GM11168 (cell line): Measurements from ENCODE around the gene PAF1.
"Not testable (repeated sequence)": the region's sequence is repeated elsewhere in the genome, so short reads cannot be mapped to it uniquely, and the experiment has no call there.

ENCODE experiments used
- in situ Hi-C: fragments of 300-500 bp; cut with MboI; formaldehyde crosslinking; loops from one replicate; pipeline ENCODE4 v1.12.0; 2022; ENCODE audit warnings: low sequenced_read_pairs; ENCODE audit not compliant: unreplicated experiment

Gene PAF1

DNA sequence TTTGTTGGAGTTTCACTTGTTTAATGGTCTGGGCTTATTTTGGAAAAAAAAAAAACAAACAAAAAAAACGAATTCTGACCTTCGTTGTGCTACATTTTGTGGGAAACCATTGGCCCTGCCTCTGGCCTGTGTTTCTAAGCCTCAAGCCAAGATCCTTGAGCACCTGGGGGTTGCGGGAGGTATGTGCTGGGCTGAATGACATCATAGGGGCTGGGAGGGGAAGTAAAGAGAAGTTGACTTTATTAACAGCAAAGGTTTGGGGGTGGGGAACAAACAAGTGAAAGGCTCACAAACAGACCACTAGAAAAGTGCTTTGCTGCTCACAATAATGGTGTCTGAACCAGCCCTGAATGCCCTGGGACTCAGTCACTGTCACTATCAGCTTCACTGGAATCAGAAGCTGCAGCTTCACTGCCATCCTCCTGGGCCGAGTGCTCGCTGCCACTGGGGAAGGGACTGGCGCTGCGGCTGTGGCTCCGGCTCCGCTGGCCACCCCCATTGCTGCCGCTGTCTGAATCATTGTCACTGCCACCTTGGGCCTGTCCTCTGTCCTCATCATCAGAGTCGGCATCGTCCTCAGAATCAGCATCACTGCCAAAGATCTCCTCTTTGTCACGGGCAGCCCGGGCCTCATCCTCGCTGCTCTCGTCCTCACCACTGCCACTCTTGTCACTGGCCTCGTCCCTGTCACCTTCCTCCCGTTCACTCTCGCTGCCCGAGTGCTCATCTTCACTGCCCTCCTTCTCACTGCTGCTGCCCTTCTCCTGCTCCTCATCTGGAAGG lies 5.1 kb downstream of the PAF1 start:
- in situ Hi-C loops: no loop called here

DNA sequence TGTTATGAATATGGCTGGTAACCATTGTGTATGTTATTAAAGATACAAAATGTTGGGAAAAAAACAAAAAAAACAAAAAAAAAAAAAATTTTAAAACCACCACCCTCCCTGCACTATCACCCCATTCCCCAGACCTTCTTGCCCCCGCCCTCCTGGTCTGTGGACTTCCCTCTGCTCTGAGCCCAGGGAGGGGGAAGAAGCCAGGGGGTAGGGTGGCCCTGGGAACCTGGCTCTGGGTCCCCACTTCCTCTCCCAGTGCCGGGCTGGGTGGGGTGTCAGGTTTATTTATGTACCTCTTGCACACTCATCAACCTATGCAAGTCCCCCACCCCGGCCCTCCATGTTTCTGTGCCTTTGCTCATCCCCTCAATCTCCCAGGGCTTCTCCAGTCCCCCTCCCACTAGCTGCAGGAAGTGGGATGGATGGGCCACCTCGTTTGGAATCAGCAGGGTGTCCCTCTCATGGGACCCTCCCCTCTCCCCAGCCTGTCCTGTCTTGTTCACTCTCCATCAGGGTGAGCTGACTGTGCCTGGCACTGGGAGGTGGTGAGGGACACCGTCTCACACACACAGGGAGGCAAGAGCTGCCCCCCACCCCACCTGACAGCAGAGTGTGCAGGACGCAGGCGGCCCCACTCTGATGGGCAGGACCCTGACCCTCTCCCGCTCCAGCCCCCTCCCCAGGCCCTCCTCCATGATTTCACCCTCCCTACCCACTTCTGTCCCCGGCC lies 5.9 kb downstream of the PAF1 start:
- in situ Hi-C loops: no loop called here

DNA sequence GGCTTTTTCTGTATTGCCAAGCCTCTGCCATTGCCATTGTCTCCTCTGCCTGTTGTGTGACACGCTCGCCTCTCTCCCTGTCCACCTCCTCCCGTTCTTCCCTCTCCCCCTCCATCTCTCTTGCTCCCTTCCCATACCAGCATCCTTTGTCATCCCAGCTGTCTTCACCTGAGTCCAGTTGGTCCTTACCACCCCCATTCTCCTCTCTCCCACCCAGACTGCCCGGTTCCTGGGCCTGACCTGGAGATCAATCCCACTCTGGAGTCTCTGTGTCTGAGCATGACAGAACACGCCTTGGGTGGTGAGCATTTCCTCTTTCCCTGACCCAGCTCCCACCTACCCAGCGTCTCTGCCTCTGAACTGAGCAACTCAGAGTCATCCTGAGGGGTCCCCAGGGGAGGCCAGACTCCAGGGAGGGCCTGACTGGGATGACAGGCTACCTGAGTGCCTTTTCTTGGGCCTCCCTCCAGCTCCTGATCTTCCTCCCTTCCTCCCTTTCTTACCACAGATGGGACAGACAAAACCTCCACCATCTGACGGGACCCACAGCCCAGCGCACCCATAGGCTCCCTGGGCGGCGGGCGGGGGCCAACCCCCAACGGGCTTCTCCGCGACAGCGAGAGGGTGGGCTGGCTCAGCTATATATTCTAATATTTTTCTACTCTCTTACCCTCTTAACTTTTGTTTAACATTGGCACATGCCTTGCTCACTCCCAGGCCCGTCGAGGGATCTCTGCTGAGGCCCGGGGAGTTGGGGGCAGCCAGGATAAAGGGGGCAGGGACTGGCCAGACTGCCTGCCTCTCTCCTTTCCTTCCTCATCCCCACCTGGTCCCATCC lies 7.7 kb downstream of the PAF1 start:
- in situ Hi-C loops: no loop called here

DNA sequence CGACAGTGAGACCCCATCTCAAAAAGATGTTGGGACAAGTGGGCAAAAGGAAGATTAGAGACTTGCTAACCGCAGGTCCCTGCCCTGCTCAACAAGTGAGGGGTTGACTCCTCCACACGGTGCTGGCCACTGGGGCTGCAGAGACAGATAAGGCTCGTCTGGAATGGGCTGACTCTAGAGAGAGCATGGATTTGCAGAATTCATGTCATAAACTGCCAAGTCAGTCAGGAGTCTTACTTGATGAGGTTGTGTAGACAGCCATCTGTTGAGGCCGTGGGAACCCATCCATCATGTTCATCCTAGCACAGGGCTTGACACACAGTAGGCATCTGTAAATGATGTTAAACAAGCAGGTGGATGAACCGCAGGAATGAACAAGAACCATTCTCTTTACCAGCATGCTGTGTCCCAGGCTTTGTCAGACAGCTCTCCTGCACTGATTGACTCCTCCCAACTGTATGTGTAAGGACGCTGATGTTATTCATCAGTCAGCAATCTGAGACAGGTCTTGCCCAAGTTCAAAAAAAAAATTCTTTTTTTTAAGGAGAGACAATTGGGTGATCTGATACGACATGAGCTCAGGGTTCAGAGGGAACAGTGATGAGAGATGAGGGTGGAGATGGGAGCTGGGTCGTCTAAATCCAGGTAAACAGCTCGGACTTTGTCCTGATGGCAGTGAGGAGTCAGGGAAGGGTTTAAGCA lies 8.8 kb downstream of the PAF1 start:
- in situ Hi-C loops: no loop called here

DNA sequence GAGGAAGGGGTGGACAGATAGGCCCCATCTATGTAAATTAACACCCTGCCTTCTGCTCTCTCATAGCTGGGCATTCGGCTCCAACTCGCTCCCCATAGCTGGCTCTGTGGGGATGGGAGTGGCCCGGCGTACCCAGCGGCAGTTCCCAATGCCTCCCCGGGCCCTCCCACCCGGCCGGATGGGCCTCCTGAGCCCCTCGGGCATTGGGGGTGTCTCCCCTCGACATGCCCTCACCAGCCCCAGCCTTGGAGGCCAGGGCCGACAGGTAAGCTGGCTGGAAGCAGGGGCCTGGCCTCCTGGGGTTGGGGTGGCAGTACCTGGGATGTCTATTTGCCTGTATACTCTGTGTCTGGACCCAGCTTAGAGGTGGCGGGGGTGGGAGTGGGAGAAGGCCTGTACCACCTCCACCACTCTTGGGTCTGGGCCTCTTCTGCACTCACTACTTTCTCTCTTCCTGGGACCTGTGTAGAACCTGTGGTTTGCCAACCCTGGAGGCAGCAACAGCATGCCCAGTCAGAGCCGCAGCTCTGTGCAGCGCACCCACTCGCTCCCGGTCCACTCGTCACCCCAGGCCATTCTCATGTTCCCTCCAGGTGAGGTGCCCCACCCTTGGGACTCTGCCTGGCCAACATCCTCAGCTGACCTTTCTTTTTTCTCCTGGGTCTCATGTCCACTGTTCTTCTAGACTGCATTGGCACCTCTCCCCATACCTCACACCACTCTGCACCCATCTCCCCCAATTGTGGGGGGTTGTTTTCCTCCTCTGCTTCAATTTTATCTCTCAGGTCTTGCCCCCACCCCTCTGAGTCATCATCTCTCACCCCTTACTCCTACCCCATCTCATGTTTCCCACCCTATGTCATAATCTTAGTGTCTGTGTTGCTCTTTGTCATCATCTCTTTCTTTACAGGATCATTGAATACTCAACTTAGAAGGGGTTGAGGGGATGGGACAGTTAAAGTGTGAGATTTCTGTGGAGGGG lies 10.1 kb downstream of the PAF1 start:
- in situ Hi-C loops: no loop called here

DNA sequence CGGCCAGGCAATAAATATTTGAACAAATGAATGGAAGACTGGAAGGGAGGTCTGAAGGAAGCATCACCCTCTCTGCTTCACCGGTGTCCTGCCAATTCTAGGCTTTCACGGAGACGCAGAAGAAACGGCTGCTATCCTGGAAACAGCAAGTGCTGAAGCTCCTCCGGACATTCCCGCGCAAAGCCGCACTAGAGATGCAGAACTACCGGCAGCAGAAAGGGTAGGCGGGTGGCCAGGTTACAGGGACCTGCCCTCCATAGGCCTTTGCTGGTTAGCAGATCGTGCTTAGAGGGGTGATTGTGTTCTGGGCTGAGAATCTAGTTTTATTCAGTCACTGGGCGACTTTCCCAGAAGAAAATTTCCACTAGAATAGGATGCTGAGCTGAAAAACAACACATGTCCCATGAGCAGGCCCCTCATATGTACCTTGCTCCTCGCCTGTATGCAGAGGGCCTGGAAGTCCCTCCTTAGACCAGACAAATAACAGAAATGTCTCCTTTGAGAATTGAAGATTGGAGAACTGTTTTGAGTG lies 11.0 kb downstream of the PAF1 start:
- in situ Hi-C loops: no loop called here

DNA sequence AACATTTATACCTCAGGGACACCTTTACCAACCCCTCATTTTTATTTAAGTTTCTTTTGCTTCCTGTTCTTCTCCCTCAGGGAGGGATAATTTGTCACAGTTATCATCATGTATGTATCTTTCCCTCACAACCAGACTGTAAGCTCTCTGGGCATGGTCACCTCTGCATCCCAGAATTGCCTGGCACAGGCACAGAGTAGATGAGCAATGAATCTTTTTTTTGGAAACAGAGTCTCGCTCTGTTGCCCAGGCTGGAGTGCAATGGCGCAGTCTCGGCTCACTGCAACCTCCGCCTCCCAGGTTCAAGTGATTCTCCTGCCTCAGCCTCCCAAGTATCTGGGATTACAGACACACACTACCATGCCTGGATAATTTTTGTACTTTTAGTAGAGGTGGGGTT lies 11.5 kb downstream of the PAF1 start:
- in situ Hi-C loops: not testable (repeated sequence)

DNA sequence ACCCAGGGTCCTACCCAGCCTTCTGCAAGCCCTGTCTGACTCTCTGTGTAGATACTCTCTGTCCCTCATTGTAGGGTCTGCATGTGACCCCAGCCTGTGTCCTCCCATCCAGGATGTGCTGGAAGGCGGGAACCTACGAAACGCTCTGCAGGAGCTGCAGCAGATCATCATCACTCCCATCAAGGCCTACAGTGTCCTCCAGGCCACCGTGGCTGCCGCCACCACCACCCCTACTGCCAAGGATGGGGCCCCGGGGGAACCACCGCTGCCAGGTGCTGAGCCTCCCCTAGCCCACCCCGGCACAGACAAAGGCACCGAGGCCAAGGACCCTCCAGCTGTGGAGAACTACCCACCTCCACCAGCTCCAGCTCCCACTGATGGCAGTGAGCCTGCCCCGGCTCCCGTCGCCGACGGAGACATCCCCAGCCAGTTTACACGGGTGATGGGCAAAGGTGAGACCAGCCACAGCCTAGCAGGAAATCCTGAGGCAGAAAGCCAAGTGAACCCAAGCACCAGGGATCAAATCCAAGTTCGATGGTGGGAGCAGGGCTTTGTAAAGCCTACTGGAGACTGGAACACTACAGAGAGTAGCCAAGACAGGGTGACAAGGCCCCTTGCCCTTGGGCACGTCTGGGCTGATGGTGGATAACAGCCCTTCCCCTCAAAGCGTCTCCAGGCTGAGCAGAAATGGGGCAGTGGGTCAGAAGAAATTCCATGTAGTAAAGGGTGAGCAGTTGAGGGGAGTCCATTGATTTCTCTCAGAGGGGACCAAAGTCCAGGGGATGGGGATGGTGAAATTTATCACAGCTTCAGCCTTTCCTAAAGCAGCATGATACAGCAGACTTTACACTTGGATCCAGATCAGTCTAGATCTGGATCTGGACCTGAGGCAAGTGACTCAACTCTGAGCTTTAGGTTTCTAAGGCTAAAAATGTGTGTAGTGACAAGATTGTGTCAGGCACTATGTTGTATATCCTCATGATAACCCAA lies 13.2 kb downstream of the PAF1 start:
- in situ Hi-C loops: no loop called here

DNA sequence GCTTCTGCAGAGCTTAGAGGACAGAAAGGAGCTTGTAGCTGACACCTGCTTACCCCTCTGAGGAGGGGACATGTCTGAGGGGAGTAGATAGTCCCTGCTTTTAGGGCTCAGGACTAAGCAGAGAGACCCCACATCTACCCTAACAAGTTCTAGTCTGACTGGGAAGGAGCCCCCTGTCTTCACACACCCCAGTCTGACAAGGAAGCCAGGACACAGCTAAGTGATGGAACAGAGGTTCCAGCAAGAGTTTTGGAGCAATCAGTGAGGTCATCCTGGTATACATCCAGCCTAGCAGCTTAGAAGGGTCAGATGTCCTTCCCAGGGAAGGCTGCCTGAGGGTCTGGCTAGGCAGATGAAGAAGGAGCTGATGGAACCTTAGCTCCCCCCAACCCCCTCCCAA lies 15.0 kb downstream of the PAF1 start:
- in situ Hi-C loops: no loop called here

DNA sequence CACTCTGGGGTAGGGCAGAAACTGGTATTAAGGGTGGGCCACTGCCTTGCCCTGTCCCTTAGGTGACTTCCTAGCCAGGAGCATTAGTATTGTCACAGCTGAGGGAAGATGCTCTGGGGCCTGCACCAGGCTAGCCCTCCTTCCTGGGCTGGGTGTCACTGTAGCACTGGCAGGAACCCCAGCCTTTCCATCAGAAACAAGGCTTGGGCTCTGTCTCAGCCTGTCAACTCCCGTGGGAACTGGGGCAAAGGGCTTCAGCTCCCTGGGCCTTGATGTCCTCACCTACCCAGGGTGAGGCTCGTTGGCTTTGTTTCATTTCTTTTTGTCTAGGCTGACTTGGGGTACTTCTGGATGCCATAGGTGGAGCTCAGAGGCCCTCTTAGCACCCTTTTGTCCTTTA lies 18.0 kb downstream of the PAF1 start:
- in situ Hi-C loops: no loop called here

DNA sequence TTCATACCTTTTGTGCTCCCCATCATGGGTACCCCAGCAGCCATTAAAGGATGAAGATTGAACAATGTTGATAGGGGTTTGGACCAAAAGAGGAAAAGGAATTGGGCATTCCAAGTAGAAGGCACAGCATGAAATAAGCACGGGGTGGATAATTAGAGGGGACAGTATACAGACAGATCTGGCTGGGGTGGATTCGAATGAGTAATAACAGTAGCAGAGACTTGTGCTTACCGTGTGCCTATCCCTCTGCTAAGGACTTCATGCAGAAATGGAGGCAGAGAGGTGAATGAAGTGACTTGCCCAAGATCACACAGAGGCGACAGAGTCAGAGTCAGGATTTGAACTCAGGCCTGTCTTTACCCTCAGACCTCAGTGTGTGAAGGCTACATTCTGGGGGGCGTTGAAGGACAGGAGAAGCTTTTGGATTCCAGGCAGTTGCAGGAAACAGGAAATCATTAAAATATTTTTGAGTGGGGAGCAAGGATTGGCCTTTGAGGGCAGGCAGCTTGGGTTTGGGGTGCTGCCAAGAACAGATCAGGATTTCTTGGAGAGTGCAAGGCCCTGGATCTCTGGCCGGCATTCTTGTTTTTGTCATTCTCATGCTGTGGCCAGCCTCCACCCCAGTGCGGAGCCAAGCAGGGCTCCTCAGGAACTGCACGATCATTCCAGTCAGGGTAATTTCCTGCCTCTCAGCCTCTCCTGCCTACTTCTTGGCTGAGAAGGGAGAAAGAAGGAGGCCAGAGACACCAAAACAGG lies 18.7 kb downstream of the PAF1 start:
- in situ Hi-C loops: no loop called here

DNA sequence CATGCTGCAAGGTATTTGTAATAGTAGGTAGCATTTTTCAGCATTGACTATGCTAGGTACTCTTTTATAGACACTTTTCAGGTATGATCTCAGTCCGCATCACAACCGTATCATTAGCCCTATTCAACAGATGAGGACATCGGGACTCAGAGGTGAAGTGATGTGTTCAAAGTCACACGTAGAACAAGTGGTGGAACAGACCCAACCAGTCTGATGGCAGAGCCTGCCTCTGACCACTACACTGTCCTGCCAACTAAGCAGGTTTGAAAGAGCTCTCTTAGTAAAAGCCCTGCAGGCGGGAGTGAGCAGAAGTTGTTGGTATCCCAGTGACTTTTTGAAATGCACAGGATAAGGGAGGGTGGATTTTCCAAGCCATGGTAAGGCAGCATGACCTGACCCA lies 20.2 kb downstream of the PAF1 start:
- in situ Hi-C loops: no loop called here

DNA sequence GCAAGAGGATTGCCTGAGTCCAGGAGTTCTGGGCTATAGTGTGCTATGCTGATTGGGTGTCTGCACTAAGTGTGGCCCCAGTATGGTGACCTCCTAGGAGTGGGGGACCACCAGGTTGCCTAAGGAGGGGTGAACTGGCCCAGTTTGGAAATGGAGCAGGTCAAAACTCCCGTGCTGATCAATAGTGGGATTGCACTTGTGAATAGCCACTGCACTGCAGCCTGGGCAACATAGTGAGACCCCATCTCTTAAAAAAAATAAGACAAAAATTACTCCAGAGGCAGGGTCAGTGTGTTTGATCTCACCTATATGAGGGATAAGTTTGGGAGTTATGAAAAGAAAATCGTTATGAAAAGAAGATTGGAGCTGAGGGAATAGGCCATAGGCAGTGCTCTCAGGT lies 21.7 kb downstream of the PAF1 start:
- in situ Hi-C loops: no loop called here

DNA sequence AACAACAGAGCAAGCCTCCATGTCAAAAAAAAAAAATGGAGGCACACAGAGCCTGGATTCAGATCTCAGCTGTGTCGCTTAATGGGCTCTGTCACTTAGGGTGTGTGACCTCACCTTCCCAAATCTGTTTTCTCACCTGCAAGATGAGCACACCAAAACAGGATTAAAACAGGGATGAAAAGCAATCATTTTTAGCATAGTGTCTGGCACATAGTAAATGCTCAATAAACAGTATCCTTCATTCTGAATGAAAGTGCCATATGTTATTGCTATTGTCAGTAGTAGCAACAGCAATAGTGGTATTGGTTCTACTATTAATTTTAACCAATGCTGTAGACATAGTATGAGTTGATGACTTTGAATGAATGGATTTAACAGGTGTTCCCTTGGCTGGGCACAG lies 25.4 kb downstream of the PAF1 start:
- in situ Hi-C loops: no loop called here

DNA sequence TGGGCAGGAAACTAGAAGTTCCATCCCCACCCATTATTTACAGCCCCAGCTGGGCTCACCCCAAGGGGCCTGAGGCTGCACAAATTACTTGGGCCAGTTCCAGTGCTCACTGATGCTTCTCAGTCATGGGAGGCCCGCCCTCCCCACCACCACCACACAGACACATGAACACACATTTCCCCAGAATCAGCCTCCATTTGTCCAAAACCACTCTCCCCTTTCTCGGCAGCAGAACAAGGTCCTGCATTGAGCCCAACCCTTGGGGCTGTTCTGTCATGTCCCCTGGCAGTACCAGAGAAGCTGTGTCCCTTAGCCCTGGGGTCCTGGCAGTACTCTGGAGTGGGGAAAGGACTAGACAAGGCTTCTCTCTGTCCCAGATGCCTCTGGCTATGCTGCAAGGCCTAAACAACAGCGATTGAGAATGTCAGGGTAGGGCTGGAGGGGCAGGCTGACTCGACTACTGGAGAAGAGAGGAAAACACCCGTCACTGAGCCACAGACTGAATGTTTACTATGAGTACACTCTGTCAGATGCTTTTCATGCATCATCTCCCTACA lies 26.9 kb downstream of the PAF1 start:
- in situ Hi-C loops: no loop called here

DNA sequence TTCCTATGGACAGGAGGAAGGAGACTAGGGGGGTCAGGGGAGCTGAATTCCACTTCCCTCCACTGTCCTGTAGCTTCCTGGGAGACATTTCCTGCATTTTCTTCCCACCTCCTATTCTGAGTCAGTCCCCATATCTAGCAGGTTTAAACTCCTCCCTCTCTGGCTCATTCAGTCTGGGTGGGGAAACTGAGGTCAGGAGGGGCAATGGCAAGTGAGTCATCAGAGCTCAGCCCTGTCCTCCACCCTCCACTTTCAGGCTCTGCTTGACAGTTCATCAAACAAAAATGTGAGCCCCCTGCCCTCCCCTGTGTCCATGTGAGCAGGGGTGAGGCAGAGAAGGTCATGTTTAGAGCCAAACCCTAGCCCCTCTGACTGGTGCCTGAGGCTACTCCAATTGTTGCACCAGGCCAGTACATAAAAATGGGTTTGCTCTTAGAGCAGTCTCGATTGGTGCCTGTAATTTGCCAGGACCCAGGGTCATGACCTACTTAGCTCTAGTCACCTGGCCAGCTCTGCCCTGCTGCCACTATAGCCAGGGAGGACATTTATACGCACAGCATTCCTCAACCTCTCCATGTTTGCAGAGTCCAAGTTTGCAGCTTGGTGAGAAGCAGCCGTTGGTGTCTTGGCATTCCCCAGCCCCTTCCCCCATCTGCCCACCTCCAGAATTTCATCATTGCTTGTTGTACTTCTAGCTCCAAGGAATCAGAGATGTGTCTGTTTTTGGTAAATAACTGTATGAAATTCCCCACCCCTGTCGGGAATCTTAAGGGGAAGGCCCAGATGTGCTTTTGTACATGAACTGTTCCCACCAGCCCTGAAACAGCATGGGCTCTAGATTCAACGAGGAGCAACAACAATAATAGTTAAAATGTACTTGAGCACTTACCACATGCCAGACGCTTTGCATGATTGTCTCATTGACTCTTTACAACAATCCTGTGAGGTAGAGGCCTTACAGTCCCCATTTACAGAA lies 27.9 kb downstream of the PAF1 start:
- in situ Hi-C loops: no loop called here
